IPS DF 4.7 (cell line): ENCODE measurements around the gene COMMD7.

Source experiments
- DNase-seq: peaks from one replicate; pipeline ENCODE4 v3.0.0-alpha.2; 2013; ENCODE audit warnings: low spot score; ENCODE audit errors: extremely low read depth

The COMMD7 gene

DNA sequence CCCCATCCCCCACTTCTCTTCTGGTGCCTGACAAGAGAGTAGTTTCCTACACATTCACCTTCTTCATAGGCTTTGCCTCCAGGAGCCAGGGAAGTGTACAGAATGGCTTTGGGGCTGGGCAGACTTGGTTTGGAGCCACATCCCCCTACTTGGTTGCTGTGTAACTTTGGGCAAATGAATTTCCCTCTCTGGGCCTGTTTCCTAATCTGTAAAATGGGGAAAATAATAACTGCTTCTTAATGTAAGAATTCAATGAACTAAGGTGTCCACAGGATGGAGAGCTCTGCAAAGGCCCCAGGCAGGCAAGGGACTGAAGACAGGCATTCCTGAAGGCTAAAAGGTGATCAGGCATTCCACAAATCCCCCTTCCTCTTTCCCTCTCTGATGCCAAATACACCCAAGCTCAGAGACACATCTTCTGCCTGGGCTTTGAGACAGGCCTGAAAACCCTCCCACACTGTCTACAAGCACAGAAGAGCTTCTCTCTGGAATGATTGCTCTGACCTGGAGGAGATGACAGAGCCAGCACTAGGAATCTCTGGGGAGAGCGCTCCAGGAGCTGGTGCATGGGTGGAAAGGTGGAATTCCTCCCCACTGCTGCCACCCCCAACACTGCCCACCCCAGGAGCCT lies 62.6 kb downstream of the COMMD7 start:
- DNase-seq = no peak

DNA sequence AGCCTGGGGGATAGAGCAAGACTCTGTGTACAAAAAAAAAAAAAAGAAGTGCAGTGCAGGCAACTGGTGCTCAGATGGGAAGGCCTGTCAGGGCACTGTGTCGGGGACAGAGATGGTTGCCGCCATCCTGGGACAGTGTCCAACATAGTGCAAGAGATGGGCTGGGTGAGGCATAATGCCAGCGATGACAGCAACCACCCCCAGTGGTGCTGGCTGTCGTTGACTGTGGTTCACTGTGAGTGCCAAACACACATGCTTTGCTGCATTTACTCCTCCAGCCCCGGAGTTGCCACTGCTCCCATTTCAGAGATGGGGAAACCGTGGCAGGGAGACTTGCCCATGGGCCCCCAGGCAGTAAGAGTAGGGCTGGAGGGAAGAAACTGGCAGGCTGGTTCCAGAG lies 64.3 kb downstream of the COMMD7 start:
- DNase-seq = no peak

DNA sequence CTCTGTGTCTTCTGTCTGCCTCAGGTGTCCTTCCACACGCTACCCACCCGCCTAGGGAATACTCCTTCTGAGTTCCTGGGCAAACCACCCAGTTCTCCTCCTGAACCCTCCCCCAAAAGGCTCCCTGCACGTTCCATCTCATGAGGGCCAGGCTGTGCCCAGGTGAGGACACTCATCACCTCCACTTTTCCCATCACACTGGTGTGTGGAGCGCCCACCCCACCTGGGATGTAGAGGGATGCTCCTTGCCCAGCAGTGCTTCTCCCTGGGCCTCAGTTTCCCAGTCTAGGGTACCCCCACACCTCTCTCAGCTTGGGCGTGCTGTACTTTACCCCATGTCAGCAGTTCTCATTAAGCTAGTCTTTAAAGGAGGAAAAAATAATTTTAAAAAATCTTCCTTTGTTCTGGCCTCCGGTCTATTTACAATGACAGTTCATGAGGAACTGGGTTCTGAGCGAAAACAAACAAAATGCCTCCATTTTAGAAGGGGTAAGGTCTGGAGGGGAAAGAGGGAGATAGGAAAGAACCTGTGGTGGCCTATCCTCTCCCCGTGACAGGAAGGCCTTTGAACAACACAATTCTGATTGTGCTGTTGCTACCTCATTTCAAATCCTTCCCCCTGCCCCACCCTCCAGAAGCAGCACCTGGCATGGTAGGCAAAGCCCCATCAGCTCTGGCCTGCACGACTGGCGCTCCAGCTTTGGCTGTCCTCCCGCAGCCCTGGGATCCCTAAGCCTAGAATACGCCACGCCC lies 67.9 kb downstream of the COMMD7 start:
- DNase-seq = no peak

DNA sequence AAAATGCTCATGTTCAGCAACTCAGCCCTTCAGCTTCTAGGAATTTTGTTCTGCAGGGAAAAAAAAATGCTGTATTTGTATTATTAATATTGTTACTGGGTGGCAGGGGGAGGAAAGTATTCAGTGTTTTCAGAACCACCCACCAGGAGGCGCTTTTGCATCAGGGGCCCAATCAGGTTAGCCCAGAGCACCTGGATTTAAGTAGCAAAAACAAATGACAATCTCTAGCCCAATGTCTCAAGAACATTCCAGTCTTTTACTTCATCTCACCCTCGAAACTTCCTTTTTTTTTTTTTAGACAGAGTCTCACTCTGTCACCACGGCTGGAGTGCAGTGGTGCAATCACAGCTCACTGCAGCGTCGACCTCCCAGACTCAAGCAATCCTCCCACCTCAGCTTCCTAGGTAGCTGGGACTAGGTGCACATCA lies 68.9 kb downstream of the COMMD7 start:
- DNase-seq = no peak

DNA sequence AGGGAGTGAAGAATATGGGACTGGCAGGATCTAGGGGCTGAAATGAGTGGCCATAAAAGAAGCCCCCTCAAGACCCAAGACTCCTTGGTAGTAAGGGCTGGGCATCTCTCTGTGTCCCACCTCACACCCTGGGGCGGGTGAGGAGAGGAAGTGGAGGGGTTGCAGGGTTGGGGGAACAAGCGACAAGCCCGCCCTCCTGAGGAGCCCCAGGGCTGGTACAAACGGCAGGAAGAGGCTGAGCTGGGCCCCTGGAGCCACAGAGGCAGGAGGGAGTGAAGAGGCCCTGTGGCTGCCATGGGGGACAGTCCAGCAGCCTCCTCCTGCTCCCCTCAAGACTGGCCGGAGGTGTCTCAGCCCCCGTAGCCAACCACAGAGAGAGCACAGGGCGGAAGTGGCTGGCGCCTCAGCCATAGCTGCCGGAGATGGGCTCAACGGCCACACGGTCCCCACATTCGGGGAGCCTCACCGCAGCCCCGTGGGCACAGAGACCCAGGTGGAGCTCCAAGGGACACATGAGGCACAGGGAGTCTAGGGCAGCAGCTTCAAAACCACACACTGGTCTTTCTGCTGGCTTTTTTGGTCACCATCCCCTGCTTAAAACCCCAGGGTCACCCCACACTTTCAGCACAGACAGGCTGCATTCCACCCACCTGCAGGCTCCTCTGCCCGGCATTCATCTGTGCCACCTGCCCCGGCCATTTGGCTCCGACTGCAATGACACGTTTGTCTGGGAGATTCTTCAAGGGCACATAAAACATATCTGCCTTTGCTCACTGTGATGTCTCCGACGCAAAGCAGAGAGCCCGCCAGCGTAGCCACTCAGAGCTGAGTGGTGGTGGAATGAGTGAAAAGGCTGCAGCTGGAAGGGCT lies 70.0 kb downstream of the COMMD7 start:
- DNase-seq = no peak

DNA sequence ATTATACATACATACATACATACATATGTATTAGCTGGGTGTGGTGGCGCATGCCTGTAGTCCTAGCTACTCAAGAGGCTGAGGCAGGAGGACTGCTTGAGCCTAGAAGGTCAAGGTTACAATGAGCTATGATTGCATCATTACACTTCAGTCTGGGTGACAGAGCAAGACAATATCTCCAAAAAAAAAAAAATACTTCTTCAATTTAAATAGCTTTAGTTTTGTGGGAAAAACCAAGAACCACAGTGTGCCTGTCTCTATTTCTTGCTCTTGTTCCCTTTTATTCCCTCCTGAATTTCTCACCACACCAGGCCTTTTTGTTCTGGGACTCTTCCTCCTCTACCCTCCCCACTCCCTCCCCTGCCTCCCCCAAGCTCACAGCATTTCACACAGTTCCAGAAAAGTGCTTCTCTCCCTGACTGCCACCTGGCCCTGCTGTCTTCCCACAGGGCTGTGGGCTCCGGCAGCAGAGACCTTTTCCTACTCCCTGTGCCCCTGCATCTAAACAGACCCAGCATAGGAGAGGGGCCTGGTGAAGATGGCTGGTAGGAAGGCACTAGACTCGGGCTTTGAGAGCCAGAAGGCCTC lies 70.8 kb downstream of the COMMD7 start:
- DNase-seq = no peak

DNA sequence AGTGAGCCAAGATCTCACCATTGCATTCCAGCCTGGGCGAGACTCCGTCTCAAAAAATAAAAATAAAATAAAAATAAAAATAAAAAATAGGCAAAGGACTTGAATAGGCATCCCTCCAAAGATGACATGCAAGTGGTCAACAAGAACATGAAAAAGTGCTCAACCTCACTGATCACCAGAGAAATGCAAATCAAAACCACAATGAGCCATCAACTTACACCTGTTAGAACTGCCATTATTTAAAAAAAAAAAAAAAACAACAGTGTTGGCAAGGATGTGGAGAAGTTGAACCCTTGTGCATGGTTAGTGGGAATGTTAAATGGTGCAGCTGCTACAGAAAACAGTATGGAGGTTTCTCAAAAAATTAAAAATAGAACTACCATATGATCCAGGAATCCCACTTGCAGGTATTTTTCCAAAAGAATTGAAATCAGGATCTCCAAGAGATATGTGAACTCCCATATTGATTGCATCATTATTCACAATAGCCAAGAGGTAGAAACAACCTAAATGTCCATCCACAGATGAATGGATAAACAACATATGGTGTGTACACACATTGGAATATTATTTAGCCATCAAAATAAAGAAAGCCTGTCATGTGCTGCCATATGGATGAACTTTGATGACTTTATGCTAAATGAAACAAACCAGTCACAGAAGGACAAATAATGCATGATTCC lies 72.4 kb downstream of the COMMD7 start:
- no peak for DNase-seq

DNA sequence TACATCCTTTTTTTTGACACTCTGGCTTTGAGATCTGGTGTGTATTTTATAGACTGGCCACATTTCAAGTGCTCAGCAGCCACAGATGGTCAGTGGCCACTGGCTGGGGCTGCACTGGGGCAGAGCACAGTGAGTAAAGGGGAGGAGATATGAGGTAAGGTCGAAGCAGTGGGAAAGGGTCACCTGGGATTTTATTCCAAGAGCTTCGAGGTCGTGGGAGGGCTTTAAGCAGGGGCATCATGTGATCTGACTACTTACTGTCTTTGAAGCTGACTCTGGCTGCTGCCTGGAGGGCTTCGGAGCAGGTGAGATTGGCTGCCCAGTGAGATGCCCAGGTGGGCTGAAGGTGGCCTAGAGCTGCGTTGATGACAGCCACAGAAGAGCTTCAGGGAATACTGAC lies 76.2 kb downstream of the COMMD7 start:
- DNase-seq = no peak

DNA sequence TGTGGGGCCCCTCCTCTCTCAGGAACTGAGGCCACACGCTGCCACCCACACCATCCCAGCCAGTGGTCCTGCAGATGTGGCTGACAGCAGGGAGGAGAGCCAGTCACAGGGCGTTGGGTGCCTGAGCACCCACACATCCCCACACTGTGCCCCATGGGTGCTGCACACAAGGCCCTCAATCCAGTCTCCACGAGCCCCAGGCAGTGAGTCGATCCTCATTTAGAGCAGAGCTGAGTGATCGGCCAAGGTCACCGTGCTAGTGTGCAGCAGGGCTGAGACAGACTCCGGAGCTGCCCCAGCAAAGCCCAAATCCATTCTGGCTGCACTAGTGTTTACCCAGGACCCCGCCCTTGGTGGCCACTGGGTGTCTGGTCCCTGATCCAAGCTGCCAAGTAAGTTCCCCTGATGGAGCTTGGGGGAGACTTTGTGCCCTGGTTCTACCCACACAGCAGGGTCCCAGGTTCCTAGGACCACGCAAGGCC lies 78.5 kb downstream of the COMMD7 start:
- DNase-seq = no peak

DNA sequence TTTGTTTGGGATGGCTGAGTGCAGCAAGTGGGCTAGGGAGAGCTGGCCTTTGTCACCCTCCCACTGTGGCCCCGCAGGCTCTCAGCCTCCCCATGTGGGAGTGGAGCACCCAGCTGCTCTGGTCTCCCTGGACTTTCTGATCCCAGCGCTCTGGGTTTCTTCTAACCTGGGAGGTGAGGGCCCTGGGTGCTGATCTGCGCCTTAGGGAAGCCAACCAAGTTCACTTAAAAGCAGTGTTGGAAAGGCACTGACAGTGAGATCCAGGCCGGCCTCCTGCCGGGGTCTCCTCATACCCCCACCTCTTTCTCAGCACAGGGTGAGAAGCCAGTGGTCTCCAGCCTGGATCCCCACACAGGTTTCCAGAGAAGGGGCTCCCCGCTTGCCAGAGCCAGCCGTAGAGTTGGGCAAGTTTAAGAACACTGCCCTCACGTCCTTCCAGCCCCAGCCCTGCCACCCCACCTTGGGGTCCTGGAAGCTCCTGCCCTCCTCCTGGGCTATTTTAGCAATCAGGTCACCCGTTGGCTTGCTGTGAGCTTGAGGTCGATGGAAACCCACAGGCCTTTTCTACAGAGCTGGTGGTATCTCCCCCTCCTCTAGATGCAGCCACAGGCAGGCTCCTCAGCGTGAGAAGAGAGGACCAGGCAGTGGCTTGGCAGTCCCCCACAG lies 79.1 kb downstream of the COMMD7 start:
- DNase-seq = no peak

DNA sequence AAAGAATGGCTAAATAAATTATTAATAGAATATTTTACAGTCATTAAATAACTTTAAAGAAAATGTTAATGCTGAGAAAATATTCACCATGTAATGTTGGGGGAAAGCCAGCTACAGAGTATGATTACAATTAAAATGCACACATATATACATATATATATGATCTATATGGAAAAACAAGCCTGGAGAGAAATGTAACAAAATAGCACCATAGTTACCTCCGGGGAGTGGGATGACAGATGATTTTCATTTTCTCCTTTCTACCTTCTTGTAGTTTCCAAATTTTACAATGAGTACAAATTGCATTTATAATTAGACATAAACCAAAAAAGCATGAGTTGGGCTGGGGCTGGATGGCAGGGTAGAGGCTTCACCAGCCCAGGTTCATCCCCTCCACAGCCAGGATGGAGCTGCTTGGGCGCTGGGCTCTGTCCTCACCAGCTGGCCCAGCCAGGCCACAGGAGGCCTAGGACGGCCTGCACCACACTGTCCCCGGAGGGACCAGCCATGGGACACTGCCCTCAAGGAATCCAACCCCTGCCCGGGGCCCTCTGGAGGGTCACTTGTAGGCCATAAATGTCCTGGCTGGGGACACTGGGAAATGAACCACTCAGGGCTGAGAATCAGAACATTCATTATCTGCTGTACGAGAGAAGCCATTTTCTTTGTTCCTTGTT lies 79.8 kb downstream of the COMMD7 start:
- DNase-seq = no peak

DNA sequence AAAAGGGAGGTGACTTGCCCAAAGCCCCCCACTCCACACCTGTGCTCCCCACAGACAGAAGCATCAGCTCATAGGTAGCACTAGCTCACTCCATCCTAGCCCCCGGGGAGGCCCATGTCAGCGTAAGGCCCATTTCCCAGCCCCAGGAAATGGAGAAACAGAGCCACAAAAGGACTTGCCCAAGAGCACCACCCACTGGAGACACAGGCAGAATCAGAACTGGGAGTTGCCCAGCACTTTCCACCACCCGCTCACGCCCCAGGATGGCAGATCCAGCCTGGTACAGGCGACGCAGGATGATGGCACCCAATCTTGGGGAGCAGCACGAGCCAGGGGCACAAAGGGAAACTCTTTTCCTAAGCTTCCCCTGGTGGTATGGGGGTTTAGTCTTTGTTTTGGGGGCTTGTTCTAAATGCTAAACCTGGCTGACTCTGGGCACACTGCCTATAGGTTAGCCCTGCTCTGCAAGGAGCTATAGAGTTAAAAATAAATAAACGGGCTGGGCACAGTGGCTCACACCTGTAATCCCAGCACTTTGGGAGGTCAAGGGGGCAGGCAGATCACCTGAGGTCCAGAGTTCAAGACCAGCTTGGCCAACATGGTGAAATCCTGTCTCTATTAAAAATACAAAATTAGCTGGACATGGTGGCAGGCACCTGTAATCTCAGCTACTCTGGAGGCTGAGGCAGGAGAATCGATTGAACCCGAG lies 81.3 kb downstream of the COMMD7 start:
- no peak for DNase-seq

DNA sequence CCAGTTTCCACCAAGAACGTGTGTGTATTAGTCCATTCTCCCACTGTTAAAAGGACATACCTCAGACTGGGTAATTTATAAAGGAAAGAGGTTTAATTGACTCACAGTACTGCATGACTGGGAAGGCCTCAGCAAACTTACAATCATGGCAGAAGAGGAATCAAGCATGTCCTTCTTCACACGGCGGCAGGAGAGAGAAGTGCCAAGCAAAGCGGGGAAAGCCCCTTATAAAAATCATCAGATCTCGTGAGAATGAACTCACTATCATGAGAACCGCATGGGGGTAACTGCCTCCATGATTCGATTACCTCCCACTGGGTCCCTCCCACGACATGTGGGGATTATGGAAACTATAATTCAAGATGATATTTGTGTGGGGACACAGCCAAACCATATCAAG lies 82.6 kb downstream of the COMMD7 start:
- DNase-seq = no peak

DNA sequence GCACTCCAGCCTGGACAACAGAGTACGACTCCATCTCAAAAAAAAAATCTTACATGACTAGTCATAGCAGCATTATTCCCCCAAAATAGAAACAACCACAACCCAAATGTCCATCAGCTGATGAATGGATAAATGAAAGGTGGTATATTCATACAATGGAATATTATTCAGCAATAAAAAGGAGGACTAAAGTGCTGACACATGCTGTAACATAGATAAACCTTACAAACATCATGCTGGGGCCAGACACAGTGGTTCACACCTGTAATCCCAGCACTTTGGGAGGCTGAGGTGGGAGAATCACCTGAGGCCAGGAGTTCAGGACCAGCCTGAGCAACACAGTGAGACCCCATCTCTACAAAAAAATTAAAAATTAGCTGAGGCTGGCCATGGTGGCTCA lies 86.4 kb downstream of the COMMD7 start:
- DNase-seq = no peak

DNA sequence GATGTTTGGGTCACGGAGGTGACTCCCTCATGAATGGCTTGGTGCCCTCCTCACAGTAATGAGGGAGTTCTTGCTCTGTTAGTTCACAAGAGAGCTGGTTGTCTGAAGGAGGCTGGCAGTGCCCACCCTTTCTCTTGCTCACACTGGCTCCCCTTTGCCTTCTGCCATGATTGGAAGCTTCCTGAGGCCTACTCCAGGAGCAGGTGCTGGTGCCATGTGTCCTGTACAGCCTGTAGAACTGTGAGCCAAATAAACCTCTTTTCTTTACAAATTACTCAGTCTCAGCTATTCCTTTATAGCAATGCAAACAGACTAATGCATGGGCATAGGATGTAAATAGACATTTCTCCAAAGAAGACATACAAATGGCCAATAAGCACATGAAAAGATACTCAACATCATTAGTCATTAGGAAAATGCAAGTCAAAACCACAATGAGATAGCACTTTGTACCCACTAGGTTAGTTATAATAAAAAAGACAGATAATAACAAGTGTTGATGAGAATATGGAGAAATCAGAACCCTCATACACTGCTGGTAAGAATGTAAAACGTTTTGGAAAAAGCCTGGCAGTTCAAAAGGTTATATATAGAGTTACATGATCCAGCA lies 87.3 kb downstream of the COMMD7 start:
- no peak for DNase-seq

DNA sequence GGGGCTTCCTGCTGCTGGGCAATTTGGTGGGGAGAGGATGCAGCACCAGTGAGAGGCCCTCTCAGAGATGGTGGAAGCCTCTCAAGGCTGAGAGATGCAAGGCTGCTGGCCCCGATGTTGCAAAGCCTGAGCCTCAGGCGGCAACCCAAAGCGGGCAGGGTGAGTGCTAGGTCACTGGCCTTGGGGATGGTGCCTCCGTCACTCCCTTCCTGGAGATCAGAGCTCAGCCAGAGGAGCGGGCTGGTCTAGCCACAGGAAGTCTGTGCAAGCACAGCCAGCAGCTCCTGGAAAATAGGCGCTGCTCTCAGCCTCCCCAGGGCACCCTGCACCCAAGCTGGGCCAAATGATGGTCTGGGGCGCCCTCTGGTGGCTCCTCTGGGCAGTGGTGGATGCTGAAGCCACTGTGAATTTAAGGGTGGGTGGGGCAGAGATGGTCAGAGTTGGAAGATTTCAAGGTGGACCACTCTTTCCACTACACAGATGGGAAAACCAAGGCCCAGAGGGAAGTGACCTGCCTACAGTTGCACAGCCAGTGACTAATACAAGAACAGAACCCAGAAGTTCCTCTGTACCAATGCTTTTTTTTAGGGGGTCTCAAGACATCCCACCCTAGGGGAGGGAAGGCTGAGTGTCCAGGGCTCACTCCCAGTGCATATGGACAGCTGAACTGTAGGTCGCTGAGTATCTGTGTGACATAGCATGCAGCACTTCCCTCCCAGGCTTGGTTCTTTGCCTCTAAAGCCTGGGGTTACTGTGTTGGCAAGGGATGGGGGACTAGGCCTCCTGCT lies 90.3 kb downstream of the COMMD7 start:
- DNase-seq = no peak
